Non-pigmented ciliary epithelial cell (primary cell): Measurements from ENCODE around the gene KIAA1217.

Experiments
- DNase-seq: peaks from one replicate; pipeline ENCODE4 v3.0.0-alpha.2; 2010; ENCODE audit warnings: low read depth

Gene KIAA1217

DNA sequence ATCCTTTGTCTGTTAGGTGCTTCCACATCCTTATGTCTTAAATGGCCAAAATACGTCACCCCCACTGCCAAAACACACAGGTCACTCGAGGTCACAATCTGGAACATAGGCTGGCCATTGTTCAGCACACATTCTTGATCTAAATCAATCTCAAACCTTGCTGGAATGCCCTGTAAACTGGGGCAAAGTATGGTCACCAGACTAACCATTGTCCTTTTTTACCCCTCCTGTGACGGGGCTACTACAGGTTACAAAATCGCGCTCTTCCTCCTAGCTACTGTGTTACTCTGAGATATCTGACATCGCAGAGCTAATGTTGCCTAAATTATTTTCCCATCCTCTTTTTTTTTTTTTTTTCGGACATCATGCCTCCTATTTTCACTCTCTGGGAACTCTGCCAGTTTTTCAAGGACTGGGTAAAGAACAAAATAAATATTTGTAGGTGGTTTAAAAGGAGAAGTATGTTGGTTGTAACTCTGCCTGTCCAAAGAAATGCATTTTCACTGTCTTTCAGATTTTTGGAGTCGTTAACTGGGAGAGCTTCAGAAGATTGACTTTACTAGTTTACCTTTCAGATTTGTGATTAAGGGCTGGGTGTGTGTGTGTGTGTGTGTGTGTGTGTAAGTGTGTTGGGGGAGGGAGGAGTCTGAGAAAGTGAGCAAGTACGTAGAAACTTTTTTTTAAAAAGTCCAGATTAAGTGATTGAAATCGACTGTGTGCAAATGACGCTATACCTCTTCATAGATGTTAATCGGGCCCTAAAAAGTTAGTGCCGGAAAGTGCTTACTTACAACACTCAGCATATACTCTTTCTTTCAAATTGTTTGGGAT is 942 bp upstream of the KIAA1217 start:
- DNase-seq: no peak

DNA sequence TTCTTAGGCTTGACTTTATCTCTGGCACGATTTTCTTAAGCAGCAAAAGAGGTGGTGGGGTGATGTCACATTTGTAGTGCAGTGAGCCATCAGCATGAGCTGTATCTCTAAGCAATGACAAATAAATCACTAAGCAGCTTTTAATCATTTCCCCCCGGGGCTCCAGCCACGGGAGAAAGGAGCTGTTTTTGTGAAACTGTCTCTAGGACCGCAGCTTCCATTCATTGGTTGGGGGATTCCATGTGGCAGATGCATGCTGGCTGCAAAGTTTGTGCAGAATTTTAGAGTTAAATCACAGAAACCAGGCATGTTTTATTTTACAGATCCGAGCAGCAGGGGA is 464 bp downstream of the KIAA1217 start:
- DNase-seq: no peak

DNA sequence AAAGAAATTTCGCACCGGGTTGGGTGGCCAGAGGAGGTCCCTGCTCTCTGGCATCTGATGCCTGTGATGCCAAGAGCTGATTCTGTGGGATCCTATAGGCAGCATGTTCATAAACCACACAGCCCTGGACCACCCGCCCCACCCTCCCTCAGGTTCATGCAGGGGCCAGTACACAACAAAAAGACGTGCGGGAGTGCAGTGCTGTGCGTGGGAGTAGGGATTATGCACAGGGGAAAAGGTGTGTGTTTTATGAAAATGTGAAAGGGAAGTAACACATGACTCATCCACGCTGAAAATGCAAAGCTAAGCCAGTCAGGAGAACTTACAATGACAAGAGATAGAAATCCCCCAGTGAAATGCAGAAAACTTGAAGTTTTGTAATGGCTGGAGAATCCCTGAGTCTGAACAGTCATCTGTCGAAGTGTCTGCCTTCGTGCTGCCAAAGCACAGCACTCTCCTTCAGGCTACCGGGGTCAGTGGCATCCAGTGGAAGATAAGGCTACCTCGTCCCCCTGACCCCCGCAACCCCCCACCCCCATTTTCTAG is 1.1 kb downstream of the KIAA1217 start:
- peak; percentile 71 for DNase-seq

DNA sequence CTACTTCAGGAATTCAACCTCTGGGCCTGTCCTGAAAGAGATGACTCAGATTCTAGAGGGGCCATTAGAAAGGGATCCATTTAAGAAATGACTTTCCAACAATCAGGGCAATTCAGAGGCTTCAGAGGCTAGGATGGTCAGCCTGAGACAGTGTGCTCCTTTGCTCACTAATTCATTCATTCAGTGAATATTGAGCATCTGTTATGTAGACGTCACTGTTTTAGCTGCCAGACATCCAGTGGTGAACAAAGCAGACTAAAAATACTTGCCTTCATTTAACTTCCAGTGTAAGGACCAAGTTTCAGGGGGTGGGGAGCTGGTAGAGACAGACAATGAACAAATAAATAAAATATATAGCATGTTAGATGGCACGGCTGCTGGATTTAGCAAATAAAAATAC is 1.6 kb downstream of the KIAA1217 start:
- no peak for DNase-seq

DNA sequence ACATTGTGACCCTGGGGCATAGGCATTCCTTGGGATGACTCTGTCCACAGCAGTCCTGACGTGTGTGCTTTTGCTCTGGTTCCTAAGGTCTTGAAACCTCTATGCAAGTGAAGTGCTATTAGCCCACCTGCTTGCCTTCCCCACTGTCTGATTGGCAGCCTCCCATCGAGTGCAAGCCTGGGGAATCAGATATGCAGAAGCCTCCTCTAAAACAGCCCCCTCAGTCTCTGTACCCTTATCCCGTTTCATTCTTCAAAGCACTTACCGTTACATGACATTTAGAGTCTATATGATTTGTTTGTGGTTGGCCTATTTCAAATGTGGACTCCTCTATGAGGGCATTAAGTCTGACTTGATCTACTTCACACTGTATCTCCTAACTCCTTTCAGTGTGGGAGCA is 4.3 kb downstream of the KIAA1217 start:
- no peak for DNase-seq

DNA sequence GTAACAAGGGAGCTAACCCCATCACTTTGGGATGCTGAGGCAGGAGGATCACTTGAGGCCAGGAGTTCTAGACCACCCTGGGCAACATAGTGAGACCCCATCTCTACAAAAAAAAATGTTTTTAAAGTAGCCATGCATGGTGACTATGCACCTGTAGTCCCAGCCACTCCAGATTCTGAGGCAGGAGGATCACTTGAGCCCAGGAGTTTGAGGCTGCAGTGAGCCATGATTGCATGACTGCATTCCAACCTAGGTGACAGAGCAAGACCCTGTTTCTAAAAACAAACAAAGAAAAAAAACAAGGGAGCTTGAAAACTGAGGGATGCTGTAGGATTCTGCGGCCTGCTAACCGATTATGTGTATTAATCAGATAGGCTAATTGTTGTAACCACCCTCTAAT is 4.9 kb downstream of the KIAA1217 start:
- no peak for DNase-seq

DNA sequence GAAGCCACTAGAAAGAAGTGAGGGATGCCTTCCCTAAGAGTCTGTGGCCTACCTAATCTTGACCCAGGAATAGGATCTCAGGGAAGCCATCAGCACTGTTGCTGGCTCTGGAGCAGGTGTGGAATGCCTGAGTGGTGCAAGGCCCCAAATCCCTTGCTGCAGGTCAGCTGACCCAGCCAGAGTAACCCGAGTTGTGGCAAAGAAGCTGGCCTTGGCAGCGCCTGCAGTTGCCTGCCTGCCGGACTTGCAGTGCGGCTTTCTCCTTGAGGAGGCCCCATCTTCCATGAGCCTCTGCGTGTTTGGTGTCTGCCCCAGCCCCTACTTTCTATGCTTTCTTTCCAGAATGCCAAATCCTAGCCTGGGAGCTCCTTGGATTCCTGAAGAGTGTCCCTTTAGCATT is 5.8 kb downstream of the KIAA1217 start:
- no peak for DNase-seq

DNA sequence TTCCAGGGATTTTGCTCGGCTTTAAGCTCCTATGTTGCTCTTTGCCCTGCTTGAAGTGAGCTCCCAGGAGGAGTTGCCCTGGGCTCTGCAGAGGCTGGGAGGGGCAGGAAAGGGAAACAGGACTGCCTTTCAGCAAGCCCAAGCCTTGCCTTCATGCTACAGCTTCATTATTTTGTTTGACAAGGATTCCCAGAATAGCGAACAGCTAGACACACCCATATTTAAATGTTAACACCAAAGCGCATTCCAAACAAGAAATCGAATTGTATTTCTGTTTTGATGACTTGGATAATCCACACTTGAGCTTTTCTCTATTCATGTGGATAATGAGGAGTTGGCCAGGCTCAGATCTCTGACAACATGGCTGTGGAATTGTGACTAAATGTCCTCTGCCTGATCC is 6.3 kb downstream of the KIAA1217 start:
- no peak for DNase-seq

DNA sequence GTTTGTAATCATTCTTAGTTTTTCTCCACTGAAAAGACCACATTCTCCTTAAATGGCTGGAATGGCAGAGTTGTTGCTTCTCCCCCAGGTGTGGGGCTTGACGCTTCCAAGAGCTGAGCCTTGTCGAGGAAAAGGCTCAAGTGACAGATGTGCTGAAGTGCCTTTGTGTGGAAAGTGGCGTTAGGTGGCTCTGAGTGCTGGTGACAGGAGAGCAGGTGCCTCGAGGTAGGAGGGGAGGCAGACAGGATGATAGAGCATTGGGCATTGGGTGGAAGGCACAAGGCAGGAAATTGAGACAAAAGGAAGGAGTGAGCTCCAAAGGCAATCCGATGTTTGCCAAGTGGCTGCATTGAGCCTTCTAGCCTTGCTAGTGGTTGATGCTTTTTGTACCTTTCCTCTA is 6.7 kb downstream of the KIAA1217 start:
- no peak for DNase-seq

DNA sequence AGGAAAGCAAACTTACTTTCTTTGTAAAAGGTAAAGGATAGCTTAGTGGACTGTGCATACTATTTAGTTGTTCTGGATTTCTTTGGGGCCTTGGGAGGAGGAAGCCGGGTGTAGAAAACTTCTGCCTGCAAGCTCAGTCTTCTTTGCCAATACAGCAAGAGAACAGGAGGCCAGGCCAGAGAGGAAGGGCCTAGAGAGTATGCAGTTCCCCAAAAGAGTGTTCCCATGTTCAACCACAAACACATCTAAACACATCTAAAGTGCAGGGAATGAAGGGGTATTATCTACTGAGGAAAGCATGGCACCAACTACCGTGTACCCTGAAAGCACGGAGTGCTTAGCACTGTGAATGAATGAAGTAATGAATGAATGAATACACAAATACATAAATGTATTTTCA is 11.0 kb downstream of the KIAA1217 start:
- no peak for DNase-seq

DNA sequence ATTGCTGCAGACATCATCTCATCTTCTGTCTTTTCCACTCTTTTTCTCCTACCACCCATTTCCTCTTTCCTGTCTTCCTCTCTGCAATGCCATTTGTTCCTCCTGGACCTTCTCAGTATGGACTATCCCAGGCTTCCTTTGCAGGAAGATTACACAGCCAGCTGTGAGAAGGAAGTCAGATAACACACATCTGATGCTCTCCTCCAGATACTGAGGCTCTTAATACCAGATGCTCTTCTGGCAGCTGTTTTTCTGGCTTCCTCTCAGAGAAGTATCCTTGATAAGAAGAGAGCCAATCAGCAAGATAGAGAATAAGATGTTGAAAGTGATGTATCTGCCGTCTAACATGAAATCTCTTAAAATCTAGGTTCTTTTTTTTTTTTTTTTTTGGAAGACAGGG is 14.4 kb downstream of the KIAA1217 start:
- DNase-seq: no peak

DNA sequence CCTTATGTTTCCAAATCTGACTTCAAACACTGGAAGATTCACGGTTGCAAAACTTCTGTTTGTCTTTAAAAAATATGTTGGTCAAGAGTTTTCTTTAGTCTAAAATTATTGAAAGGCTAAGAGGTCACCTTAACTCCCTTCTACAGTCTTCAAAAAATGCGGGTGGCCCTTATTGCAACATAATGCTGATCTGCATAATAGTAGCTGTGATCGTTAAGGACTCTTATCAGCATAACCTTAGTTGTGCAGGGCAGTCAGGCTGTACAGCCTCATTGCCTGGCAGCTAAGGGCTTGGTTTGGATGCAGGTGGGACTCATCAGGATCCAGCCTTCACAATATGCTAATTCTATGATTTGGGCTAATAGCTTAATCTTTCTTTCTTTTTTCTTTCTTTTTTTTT is 15.0 kb downstream of the KIAA1217 start:
- DNase-seq: no peak

DNA sequence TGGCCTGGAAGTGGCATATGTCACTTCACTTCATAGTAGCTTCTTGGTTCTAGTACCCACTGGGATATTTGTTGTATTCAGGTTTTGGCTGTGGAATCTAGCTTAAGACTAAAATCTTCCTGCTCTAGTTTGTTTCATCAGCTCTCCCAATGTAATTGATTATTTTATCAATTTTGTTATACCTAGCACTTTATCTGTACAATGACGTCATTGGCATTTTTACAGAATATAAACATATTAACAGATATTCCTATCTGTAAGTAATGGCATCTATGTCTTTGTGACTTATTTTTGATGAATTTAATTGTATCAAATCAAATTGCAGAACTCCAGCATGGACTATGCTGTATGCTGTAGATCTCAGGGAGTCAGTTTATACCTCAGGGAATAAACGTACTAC is 19.7 kb downstream of the KIAA1217 start:
- no peak for DNase-seq

DNA sequence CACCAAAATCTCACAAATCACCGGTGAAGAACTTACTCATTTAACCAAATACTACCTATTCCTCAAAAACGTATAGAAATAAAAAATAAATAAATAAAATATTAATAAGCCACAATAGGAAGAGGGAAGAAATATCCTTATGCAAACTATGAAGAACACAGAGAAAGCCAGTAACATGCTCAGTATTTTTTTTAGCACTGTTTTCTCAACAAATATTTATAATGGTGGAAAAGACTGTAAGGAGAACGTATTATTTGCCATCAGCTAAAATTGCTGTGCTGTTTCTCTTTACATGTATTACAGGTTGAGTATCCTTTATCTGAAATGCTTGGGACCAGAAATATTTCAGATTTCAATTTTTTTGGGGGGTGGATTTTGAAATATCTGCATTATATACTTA is 21.0 kb downstream of the KIAA1217 start:
- no peak for DNase-seq

DNA sequence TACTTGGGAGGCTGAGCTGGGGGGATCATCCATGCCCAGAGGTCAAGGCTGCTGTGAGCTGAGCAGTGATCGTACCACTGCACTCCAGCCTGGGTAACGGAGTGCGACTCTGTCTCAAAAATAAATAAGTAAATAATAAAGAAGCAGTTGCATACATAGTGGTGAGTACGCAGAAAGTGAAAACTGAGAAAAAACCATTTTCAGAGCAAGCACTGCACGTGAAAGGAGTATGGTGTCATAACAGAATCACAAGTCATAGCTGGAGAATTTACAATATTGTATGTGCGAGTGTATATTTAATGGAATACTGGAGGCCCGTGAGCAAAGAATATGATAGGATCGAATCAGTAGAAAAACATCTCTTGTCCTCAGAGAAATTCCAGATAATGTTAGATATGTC is 22.3 kb downstream of the KIAA1217 start:
- no peak for DNase-seq

DNA sequence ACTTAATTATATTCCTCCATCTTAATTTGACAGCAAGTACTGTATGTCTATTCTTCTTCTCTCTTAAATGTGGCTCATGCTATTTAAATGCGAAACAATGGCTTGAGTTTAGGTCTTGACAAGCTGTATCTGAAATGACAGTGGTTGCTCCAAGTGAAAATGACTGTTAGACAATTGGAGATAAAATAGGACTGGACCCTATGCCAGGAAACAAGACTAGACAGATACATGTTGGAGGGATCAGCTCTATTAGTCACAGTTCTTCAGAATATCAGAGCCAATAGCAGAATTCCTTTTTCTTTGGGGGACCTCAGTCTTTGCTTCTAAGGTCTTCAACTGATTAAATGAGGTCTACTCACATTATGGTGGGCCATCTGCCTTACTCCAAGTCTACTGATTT is 25.8 kb downstream of the KIAA1217 start:
- no peak for DNase-seq

DNA sequence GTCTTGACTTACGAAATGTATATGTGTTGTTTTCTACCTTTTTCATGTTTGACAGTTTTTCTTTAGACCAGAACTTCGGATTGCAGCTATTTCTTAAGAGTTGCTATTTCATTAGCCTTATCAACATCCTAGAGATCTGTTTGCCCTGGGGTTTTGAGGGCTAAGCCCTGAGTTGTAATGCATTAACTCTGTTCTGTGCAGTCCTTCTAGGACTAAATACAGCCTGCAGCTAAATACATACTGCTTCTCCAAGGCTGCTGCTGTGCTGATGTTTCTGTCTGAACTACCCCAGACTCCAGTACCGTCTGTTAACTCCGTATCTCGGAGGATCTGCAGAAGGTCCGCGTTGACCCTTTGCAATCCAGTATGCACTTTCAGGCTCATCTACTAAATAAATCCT is 26.5 kb downstream of the KIAA1217 start:
- no peak for DNase-seq

DNA sequence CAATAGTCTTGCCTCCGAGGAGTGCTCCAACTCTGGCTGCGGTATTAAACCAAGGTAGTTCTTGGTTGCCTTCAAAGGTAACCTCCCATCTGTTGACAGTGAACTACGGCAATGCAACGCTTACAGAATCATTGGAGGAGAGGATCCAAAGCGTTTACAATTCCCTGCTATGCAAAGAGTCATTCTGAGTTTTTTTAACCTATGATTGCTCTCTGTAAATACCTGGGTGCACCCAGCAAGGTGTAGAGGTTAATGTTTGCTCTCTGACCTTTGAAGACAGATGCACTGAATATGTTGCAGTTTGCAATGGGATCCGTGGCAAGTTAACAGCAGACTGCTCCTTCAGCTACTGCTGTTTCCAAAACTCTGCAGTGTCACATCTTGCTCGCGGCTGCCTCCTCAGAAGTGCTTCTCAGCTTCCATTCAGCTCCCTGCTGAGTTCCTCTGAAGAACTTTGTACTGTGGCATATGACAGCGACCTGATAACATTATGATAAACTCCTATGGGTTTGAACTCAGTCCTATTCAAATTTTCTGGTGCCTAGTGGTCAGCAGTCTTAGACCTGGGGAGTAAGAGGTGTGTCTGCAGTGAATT is 29.0 kb downstream of the KIAA1217 start:
- DNase-seq: no peak

DNA sequence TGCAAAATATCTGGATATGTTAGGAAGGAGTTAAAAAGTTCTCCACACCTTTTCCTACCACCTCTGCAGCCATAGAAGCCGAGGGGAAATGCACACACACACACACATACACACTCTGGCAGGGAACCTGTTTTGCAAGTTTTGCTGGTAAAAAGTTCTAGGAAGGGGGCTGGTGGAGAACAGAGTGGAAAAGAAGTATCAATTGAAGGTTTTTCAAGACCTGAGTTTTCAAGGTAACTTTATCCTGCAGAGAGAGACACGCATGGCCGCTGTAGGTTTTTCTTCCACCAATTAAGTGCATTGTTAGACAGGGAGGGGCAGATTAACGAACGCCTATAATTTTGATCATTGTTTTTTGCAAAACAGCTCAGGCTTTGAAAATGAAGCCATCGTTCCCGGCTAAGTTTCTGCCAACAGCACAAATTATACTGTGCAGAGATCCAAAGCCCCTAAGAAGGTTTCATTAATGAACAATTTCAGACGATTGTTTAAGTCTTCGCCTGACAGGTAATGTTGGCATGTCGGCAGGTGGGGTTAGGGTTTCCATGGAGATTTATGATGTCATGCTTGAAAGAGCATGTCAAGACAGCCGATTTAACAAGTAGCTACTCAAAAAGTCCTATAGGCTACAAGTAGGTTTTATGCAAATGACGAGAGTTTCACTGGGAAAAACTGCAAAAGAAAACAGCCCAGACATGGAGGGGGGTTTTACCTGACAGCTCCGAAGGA is 29.7 kb downstream of the KIAA1217 start:
- DNase-seq: no peak

DNA sequence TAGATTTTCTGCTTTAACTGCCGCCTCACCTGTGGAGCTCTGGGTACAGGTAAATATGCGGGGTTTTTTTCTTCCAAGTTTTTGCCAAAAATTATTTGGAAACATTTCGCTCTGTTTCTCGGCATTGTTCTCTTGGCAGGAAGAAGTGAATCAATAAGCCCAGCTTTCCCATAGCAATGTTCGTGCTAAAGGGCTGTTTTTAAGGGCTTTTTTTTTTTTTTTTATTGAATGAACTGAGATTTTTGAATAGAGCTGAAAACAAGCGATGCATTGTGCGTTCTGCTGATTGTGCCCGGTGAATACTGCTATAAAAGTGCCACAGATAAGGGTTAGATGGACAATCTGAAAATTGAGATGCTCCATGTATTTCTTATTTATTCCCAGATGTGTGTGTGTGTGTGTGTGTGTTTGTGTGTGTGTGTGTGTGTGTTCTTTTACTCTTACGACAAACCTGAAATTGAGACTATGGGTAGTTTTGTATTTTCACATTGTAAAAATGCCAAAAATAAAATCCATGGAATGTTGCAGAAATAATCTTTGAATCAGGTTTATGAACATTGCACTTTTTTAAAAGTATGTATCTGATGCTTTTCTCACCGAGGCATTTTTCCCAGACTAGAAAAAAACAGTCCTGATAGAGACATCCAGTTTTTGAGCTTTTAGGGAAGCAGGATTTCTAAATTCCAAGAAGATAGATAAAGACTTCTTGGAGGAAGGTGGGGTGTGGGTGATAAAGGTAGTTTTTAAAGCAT is 30.5 kb downstream of the KIAA1217 start:
- DNase-seq: no peak

DNA sequence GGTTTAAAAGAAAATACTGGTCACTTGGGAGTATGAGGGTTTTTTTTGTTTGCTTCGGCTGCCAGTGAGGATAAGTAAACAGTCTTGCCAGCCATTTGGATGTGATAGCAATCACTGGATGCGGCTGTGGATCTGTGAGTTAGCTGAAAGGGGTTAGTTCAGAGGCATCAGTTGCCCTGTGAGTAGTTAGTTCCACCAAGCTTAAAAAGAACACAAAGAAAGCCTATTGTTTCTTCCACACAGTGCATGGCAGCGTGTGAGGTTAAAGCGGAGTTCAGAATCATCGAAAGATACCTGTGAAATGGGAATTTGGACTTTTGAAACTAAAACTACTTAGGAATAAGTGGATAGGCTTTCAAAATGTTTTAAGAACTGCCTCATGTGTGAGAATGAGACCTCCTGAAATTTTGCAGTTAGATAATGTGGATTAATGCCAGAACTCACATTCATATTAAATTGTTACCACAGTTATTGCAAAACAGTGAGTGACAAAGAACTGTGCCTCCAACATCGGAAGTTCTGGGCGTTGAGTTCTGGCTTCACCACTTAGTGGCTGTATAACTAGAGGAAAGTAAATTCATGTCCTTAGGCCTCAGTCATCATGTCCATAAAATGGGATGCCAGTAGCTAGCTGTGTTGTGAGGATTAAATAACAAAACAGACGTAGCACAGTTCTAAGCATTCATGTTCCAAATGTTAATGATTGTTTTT is 31.3 kb downstream of the KIAA1217 start:
- no peak for DNase-seq

DNA sequence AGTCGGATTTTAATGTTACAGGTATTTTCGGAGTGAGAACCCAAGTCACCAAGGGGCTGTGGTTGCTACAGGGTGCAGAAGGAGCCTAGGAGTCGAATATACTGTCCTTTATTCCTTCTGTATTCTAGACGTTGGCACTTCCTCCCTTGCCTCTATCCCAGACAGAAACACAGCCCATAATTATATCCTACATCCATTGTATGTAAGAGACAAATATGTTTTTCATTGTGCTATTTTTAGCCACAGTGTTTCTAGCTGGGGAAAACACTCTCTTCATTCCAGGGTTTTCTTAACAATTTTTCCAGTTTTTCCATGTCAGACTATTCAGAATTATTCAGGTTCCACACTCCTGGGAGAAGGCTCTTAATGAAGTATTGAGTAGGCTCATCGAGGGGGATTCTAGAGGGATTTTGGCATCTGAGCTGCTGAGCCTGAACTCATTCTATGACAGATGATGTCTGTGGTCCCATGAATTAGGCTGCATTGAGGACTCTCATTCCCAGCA is 32.6 kb downstream of the KIAA1217 start:
- DNase-seq: no peak
